BLaER1 treated with 17β-estradiol and CSF1 and Interleukin-3, amounts not matched to agents 10 nM and 100 nM (cell line): ENCODE measurements around the gene RNF103.
A peak's percentile ranks its signal among the peaks of the same experiment; 100 is the strongest.

Source experiments
- H3K27ac ChIP-seq, 11 experiments: shearing (Covaris generic); formaldehyde crosslinking; 2 replicates each; pipeline ENCODE4 v1.8.1; 2022
- H3K27me3 ChIP-seq, 11 experiments: shearing (Covaris generic); formaldehyde crosslinking; 2 replicates each; pipeline ENCODE4 v1.8.1; 2022
- H3K36me3 ChIP-seq, 11 experiments: shearing (Covaris generic); formaldehyde crosslinking; 2 replicates each; pipeline ENCODE4 v1.8.1; 2022
- H3K4me1 ChIP-seq, 10 experiments: shearing (Covaris generic); formaldehyde crosslinking; 2 replicates each; pipeline ENCODE4 v1.8.1; 2022
- H3K4me2 ChIP-seq, 11 experiments: shearing (Covaris generic); formaldehyde crosslinking; 2 replicates each; pipeline ENCODE4 v1.8.1; 2022
- H3K4me3 ChIP-seq, 10 experiments: shearing (Covaris generic); formaldehyde crosslinking; 2 replicates each; pipeline ENCODE4 v1.8.1; 2022
- H3K9ac ChIP-seq, 11 experiments: shearing (Covaris generic); formaldehyde crosslinking; 2 replicates each; pipeline ENCODE4 v1.8.1; 2022
- H3K9me3 ChIP-seq, 11 experiments: shearing (Covaris generic); formaldehyde crosslinking; replicated peaks in 1 of 11; 2 replicates each; pipeline ENCODE4 v1.8.1; 2022
- H4K20me1 ChIP-seq, 11 experiments: shearing (Covaris generic); formaldehyde crosslinking; 2 replicates each; pipeline ENCODE4 v1.8.1; 2022
- Cebpa-rat ChIP-seq, 11 experiments: shearing (Covaris generic); IDR thresholded peaks; 2 replicates each; pipeline ENCODE4 v1.8.1; 2022

Gene RNF103

GRCh38 chr2:86621280-86621943, 2.3 kb downstream of the RNF103 start:
- Histone ChIP-seq H3K9me3 (no peaks in the 10 kb centered on the region), H4K20me1 (peaks cover 0 to 51% (median 22%) of the 10 kb centered on the region in 11 experiments; a peak in 9 of 22 replicates), H3K36me3 (peaks cover 33 to 39% (median 38%) of the 10 kb centered on the region in 11 experiments), H3K4me2 (peak overlapping the region; percentile 76 to 96 (median 88)), H3K27me3 (no peaks in the 10 kb centered on the region), H3K4me1 (peaks cover 4 to 36% (median 20%) of the 10 kb centered on the region in 10 experiments; a peak in 19 of 20 replicates), H3K4me3 (peak overlapping the region; percentile 85 to 97 (median 88)), H3K27ac (peak overlapping the region in 10 of 11 experiments; percentile 94 to 99 (median 96); a peak in 15 of 22 replicates), H3K9ac (peak overlapping the region; percentile 93 to 99 (median 97))
- TF ChIP-seq Cebpa-rat (IDR thresholded peaks at IDR 0.05) = no peak

GRCh38 chr2:86617738-86618137, 5.9 kb downstream of the RNF103 start:
- Histone ChIP-seq H3K27me3 (no peaks in the 10 kb centered on the region), H3K36me3 (peaks cover 62 to 75% (median 73%) of the 10 kb centered on the region in 11 experiments), H3K9me3 (no peaks in the 10 kb centered on the region), H3K4me1 (peaks cover 4 to 32% (median 16%) of the 10 kb centered on the region in 10 experiments; a peak in 19 of 20 replicates), H3K4me3 (no peak overlapping the region), H3K9ac (no peak overlapping the region), H3K27ac (no peak overlapping the region), H4K20me1 (peaks cover 0 to 63% (median 22%) of the 10 kb centered on the region in 11 experiments; a peak in 9 of 22 replicates), H3K4me2 (no peak overlapping the region)
- no peak for TF ChIP-seq Cebpa-rat (IDR thresholded peaks at IDR 0.05)

- Histone ChIP-seq H3K4me3 (no peak overlapping the region), H3K27ac (no peak overlapping the region), H3K9ac (no peak overlapping the region)
Observed at GRCh38 chr2:86617153-86617552, 6.5 kb downstream of the RNF103 start.

GRCh38 chr2:86616502-86616901, 7.2 kb downstream of the RNF103 start:
- no peak for TF ChIP-seq Cebpa-rat (IDR thresholded peaks at IDR 0.05)

More at GRCh38 chr2:86617153-86617552, 6.5 kb downstream of the RNF103 start:
- no peaks in the 10 kb centered on the region for H3K27me3 ChIP-seq
- H3K9me3 ChIP-seq = no peaks in the 10 kb centered on the region
- peaks cover 62 to 80% (median 78%) of the 10 kb centered on the region in 11 experiments for H3K36me3 ChIP-seq
- no peak for TF ChIP-seq Cebpa-rat (IDR thresholded peaks at IDR 0.05)
- peaks cover 4 to 32% (median 16%) of the 10 kb centered on the region in 10 experiments; a peak in 19 of 20 replicates for H3K4me1 ChIP-seq
- H3K4me2 ChIP-seq = no peak overlapping the region
- H4K20me1 ChIP-seq = peaks cover 0 to 63% (median 22%) of the 10 kb centered on the region in 11 experiments; a peak in 9 of 22 replicates

GRCh38 chr2:86615596-86615995, 8.1 kb downstream of the RNF103 start:
- Histone ChIP-seq H3K4me2 (no peak overlapping the region), H3K36me3 (peaks cover 77 to 96% (median 94%) of the 10 kb centered on the region in 11 experiments), H3K27ac (no peak overlapping the region), H4K20me1 (peaks cover 0 to 49% (median 8%) of the 10 kb centered on the region in 11 experiments; a peak in 8 of 22 replicates), H3K4me3 (no peak overlapping the region), H3K27me3 (no peaks in the 10 kb centered on the region), H3K9me3 (no peaks in the 10 kb centered on the region), H3K4me1 (peaks cover 4 to 17% (median 9%) of the 10 kb centered on the region in 10 experiments; a peak in 18 of 20 replicates), H3K9ac (no peak overlapping the region)
- TF ChIP-seq Cebpa-rat (IDR thresholded peaks at IDR 0.05) = no peak

More at GRCh38 chr2:86616502-86616901, 7.2 kb downstream of the RNF103 start:
- Histone ChIP-seq H3K27ac (no peak overlapping the region), H3K9ac (no peak overlapping the region), H3K4me2 (no peak overlapping the region), H3K27me3 (no peaks in the 10 kb centered on the region), H3K9me3 (no peaks in the 10 kb centered on the region), H3K4me3 (no peak overlapping the region), H3K36me3 (peaks cover 68 to 87% (median 85%) of the 10 kb centered on the region in 11 experiments), H3K4me1 (peaks cover 4 to 26% (median 16%) of the 10 kb centered on the region in 10 experiments; a peak in 19 of 20 replicates), H4K20me1 (peaks cover 0 to 58% (median 17%) of the 10 kb centered on the region in 11 experiments; a peak in 9 of 22 replicates)

- H3K4me3 ChIP-seq = no peak overlapping the region
- H3K27ac ChIP-seq = no peak overlapping the region
- H3K9me3 ChIP-seq = no peaks in the 10 kb centered on the region
- peaks cover 80 to 99% (median 95%) of the 10 kb centered on the region in 11 experiments for H3K36me3 ChIP-seq
- peaks cover 0 to 32% (median 5%) of the 10 kb centered on the region in 11 experiments; a peak in 7 of 22 replicates for H4K20me1 ChIP-seq
- no peaks in the 10 kb centered on the region for H3K27me3 ChIP-seq
- no peak overlapping the region for H3K9ac ChIP-seq
- TF ChIP-seq Cebpa-rat (IDR thresholded peaks at IDR 0.05) = no peak
- peaks cover 0 to 10% (median 0%) of the 10 kb centered on the region in 10 experiments; a peak in 2 of 20 replicates for H3K4me1 ChIP-seq
- no peak overlapping the region for H3K4me2 ChIP-seq
Observed at GRCh38 chr2:86613515-86613914, 10.2 kb downstream of the RNF103 start.

GRCh38 chr2:86610871-86611270, 12.8 kb downstream of the RNF103 start:
- no peak for TF ChIP-seq Cebpa-rat (IDR thresholded peaks at IDR 0.05)
- Histone ChIP-seq H3K4me2 (no peak overlapping the region), H3K27ac (no peak overlapping the region), H3K9me3 (no peaks in the 10 kb centered on the region), H3K27me3 (no peaks in the 10 kb centered on the region), H4K20me1 (peaks cover 0 to 10% (median 0%) of the 10 kb centered on the region in 11 experiments; a peak in 3 of 22 replicates), H3K36me3 (peaks cover 64 to 98% (median 83%) of the 10 kb centered on the region in 11 experiments), H3K9ac (no peak overlapping the region), H3K4me1 (peaks cover 0 to 16% (median 0%) of the 10 kb centered on the region in 10 experiments; a peak in 2 of 20 replicates), H3K4me3 (no peak overlapping the region)

GRCh38 chr2:86608832-86609410, 14.7 kb downstream of the RNF103 start:
- TF ChIP-seq Cebpa-rat (IDR thresholded peaks at IDR 0.05) = no peak
- Histone ChIP-seq H3K9ac (no peak overlapping the region), H3K4me1 (peaks cover 0 to 18% (median 0%) of the 10 kb centered on the region in 10 experiments; a peak in 2 of 20 replicates), H3K9me3 (no peaks in the 10 kb centered on the region), H3K36me3 (peaks cover 66 to 98% (median 84%) of the 10 kb centered on the region in 11 experiments), H3K27me3 (no peaks in the 10 kb centered on the region), H3K4me3 (no peak overlapping the region), H3K4me2 (peak overlapping the region in 1 of 11 experiments; percentile 20; a peak in 1 of 22 replicates), H3K27ac (no peak overlapping the region), H4K20me1 (peaks cover 0 to 3% (median 0%) of the 10 kb centered on the region in 11 experiments; a peak in 1 of 22 replicates)

- H4K20me1 ChIP-seq = no peaks in the 10 kb centered on the region
- no peak overlapping the region for H3K27ac ChIP-seq
- H3K4me1 ChIP-seq = peaks cover 0 to 9% (median 0%) of the 10 kb centered on the region in 10 experiments; a peak in 2 of 20 replicates
- no peak overlapping the region for H3K4me3 ChIP-seq
- H3K36me3 ChIP-seq = peaks cover 50 to 69% (median 59%) of the 10 kb centered on the region in 11 experiments
- H3K27me3 ChIP-seq = no peaks in the 10 kb centered on the region
- H3K9ac ChIP-seq = no peak overlapping the region
- TF ChIP-seq Cebpa-rat (IDR thresholded peaks at IDR 0.05) = no peak
- no peak overlapping the region for H3K4me2 ChIP-seq
- peaks cover 0 to 5% (median 0%) of the 10 kb centered on the region in 11 experiments; a peak in 1 of 22 replicates for H3K9me3 ChIP-seq
Observed at GRCh38 chr2:86603905-86604304, 19.8 kb downstream of the RNF103 start.
